SK-N-MC (cell line): Measurements from ENCODE around the gene IMMP2L.

ENCODE experiments used
- EZH2 ChIP-seq: fragments of 200-600 bp; sonication (generic); IDR thresholded peaks from one replicate; pipeline ENCODE4 v1.6.1; 2017; ENCODE audit warnings: antibody characterized with exemption
- POLR2AphosphoS5 ChIP-seq: IDR thresholded peaks from 2 replicates; pipeline ENCODE4 v1.6.1; 2012; ENCODE audit warnings: mild to moderate bottlenecking, low read depth, low read length, borderline replicate concordance

- TF ChIP-seq EZH2, result no peak
- no peak for TF ChIP-seq POLR2AphosphoS5
Observed at GRCh38 chr7:111104710-111105109, 457.6 kb downstream of the IMMP2L start.
